ENCODE measurements around the gene TMEM178B.

Gene TMEM178B

GRCh38 chr7:141238596-141239243 is 164.9 kb downstream of the TMEM178B start:
- no peak for DNase-seq (ENCODE audit: low read depth, low spot score)
- H3K4me3 ChIP-seq (ENCODE audit: low read length): no peak overlapping the region

DNA sequence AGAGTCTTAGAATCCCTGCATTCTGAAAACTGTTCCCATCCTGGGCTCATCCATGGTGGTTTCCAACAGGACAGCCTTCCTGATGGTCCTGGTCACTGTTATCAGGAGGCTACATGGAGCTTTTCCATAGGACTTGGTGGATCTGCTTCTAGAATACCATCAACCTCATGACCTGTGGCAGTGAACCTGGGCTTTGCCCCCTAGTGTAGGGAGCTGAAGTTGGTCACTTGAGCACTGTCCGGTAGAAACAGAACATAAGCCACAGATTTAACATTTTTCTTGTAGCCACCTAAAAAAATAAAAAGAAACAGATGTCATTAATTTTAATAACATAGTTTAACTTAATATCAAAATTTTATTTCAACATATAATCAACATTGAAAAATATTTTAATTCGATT is 165.8 kb downstream of the TMEM178B start:
- no peak overlapping the region for H3K4me3 ChIP-seq (ENCODE audit: low read length)
- DNase-seq (ENCODE audit: low read depth, low spot score): no peak

- no peak overlapping the region for H3K4me3 ChIP-seq (ENCODE audit: low read length)
- DNase-seq (ENCODE audit: low read depth, low spot score): no peak
Measured at GRCh38 chr7:141242568-141242967, 168.7 kb downstream of the TMEM178B start.

GRCh38 chr7:141243368-141243767 is 169.5 kb downstream of the TMEM178B start:
- no peak for DNase-seq (ENCODE audit: low read depth, low spot score)

GRCh38 chr7:141244435-141244834 is 170.6 kb downstream of the TMEM178B start:
- DNase-seq (ENCODE audit: low read depth, low spot score): no peak
- H3K4me3 ChIP-seq (ENCODE audit: low read length): no peak overlapping the region

More at GRCh38 chr7:141243368-141243767, 169.5 kb downstream of the TMEM178B start:
- H3K4me3 ChIP-seq (ENCODE audit: low read length): no peak overlapping the region

- DNase-seq (ENCODE audit: low read depth, low spot score): no peak
- no peak overlapping the region for H3K4me3 ChIP-seq (ENCODE audit: low read length)
Measured at GRCh38 chr7:141246426-141246825, 172.6 kb downstream of the TMEM178B start.

- no peak overlapping the region for H3K4me3 ChIP-seq (ENCODE audit: low read length)
- DNase-seq (ENCODE audit: low read depth, low spot score): no peak
Measured at GRCh38 chr7:141251180-141251579, 177.3 kb downstream of the TMEM178B start.

- no peak for DNase-seq (ENCODE audit: low read depth, low spot score)
- H3K4me3 ChIP-seq (ENCODE audit: low read length): no peak overlapping the region
Measured at GRCh38 chr7:141251957-141252356, 178.1 kb downstream of the TMEM178B start.

DNA sequence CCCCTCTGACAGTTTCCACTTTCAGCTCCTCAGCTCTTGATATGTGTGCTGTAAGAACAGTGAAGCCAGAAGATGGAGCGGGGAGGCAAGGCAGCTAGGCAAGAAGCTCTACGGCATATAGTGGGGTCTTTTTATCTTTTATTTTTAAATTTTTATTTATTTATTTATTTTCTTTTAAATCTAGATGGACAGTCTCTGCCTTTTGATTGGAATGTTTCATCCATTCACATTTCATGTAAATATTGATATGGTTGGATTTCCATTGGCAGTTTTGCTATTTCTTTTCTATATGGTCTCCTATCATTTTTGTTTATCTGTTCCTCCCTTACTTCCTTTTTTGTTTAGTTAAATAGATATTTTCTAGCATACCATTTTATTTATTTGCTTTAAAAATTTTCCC is 183.7 kb downstream of the TMEM178B start:
- H3K4me3 ChIP-seq (ENCODE audit: low read length): no peak overlapping the region
- no peak for DNase-seq (ENCODE audit: low read depth, low spot score)

DNA sequence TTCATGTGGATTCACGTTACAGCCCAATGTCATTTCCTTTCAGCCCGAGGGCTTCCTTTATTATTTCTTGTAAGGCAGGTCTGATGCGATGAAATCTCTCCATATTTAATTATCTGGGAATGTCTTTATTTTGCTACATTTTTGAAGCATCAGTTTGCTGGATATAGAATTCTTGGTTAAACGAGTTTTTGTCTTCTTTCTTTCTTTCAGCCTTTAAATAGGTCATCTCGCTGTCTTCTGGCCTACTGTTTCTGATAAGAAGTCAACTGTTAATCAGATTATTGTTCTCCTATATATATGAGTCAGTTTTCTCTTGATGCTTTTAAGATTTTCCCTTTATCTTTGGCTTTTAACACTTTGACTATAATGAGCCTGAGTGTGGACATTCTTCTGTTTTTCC is 184.7 kb downstream of the TMEM178B start:
- no peak for DNase-seq (ENCODE audit: low read depth, low spot score)
- no peak overlapping the region for H3K4me3 ChIP-seq (ENCODE audit: low read length)

DNA sequence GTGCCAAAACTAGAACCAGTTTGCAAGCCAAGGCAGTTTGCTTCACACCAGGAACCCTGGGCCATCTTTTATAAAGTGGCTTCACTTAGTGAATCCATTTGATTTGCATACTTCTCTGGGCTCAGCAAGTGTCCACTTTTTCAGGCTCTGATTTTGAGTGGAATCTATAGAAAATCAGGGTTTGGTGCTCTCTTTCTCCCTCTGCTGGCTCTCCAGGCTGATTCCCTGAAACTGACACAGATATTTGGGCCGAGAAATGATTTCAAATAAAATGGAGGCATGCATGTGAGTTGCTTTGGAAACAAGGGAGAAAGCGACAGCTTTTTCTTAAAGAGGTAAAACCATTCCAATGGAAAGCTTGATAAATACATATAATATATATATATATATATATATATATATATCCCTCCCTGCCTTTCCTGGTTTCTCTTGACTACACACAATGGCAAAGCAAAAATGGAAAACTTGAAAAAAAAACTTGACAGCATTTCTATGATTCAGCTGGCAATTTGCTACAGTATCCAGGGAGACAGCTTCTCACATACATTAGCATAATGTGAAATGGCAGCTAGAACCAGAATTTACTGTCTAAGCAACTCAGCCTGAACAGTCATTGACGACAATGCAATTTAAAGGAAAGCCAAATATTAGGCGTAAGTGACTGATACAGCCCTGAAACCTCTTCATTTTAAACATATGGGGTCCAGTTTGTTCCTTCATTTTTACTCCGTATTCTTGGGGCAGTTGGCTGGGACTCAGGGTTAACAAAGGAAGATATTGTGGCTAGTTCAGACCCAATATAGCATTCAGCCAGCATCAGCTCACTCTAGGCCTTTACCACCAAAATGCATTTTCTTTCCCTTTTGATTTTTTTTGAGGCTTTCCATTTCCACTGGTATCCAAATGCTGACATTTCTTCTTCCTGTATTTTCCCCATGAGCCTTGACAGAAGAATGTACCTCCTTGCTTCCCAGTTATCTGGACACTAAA is 188.5 kb downstream of the TMEM178B start:
- no peak overlapping the region for H3K4me3 ChIP-seq (ENCODE audit: low read length)
- no peak for DNase-seq (ENCODE audit: low read depth, low spot score)

DNA sequence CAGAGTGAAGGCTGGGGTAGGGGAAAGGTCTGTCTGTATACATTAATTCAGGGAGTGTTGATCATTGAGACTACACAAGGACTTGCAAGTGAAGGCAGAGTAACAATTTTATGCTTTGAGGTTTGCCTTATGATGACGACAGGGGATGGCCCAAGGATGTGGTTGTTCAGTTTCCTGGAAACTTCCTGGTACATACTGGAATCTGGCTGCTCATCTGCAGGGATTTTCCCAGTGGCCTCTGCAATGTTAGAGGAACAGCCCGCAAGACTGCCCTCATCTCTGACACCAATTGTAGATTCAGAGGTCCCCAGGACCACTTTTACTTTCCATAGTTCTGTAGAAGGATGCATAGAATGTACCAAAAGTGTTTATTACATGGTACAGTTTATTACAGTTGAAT is 189.6 kb downstream of the TMEM178B start:
- no peak for DNase-seq (ENCODE audit: low read depth, low spot score)
- no peak overlapping the region for H3K4me3 ChIP-seq (ENCODE audit: low read length)

GRCh38 chr7:141263983-141264382 is 190.1 kb downstream of the TMEM178B start:
- H3K4me3 ChIP-seq (ENCODE audit: low read length): no peak overlapping the region
- no peak for DNase-seq (ENCODE audit: low read depth, low spot score)

DNA sequence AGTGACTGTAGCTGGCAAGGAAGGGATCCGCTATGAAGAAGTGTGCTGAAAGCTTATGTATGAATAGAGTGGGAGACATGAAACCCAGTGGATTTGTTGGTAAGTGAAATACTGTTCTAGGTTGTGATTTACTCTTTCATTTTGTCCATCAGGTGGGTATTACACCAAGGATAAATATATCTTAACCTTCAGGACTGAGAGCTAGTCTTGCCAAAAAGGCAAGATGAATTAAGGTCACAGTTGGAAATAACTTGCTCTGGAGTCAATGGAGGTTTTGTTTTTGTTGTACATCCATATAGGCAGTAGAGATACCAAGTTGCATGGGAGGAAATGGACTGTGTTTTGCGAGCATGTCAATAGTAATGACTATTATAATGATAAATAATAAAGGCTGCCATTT is 190.6 kb downstream of the TMEM178B start:
- H3K4me3 ChIP-seq (ENCODE audit: low read length): no peak overlapping the region
- DNase-seq (ENCODE audit: low read depth, low spot score): no peak

DNA sequence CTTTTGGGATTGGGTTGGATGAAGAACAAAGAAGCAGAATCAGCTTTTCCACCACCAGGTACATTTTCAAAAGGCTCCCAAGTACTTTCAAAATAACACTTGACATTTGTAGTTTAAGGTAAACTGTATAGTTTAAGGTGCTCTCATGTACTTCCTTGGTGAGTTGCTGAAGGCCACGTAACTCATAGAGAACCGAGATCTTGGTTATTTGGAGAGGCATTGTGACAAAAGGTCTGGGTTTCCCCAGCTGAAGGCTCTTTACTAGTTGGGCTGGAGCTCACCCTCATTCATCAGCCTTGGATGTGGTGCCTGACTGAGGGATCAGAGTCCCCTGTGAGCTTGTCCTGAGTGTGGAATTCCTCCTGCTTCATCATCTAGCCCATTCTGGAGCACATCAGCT is 191.8 kb downstream of the TMEM178B start:
- no peak overlapping the region for H3K4me3 ChIP-seq (ENCODE audit: low read length)
- DNase-seq (ENCODE audit: low read depth, low spot score): no peak

DNA sequence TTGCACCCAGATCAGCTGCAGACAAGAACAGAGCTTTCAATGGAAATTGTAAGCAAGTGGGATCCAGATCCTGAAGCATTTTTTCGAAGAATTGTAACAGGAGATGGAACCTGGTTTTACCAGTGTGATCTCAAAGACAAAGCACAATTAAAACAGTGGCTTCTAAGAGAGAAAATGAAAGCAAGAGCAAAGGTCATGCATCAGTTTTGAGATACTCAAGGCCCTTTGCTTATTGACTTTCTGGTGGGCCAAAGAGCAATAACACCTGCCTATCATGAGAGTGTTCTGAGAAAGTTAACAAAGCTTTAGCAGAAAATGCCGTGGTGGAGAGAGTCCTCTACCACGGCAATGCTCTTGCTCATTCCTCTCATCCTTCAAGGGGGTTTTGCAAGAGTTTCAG is 194.8 kb downstream of the TMEM178B start:
- DNase-seq (ENCODE audit: low read depth, low spot score): no peak

DNA sequence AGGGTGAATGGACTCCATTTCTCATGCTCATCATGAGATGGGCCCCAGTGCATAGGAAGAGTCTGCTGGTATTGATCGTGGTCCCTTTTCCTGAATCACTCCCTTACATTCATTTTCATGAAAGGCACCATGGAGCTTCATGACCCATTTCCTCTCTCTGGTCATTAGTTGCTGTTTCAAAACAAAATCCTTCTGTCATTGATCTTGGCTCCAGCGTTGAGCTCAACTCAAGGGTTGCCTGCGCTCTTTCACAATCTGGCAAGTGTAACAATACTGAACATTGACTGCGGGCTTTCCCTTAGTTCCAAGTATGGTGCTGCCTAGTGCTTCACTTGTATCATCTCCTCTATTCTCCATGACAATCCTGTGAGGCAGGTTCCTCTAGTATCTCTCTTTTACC is 197.6 kb downstream of the TMEM178B start:
- no peak overlapping the region for H3K4me3 ChIP-seq (ENCODE audit: low read length)
- no peak for DNase-seq (ENCODE audit: low read depth, low spot score)

More for the DNA sequence above, 194.8 kb downstream of the TMEM178B start:
- H3K4me3 ChIP-seq (ENCODE audit: low read length): no peak overlapping the region

DNA sequence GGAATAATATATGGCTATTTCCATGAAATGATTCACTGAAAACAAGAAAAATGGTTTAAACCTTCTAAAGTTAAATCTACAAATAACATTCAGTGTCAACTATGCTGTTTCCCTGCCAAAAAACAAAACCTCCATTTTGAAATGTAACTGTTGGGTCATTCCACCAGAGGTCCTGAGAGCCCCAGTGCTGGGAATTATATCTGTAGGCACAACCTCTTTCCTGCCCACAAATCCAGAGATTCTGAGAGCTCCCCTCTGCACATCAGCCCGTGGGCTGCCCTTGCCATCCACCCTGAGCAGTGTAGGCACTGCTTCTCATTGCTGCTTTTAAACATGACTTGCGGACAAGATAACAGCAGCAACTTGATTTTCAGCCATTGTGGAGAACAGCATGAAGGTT is 198.6 kb downstream of the TMEM178B start:
- no peak for DNase-seq (ENCODE audit: low read depth, low spot score)

DNA sequence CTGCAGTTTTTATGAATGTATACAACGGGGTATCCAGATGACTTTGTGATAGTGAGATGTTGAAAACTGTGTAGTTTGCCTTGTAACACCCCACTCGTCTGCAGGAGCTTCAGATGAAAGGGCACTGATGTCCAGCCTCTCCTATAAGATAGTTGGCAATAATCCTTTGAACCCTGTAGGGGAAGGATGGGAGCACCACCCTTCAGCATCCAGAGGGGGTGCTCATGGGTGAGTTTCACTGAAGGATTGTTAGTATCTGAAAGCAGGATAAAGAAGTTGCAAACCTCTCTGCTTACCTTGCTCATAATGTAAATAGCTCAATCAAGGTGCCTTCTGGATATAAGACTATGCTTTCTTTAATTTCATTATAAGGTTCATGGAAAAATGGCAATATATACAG is 201.5 kb downstream of the TMEM178B start:
- no peak for DNase-seq (ENCODE audit: low read depth, low spot score)
- H3K4me3 ChIP-seq (ENCODE audit: low read length): no peak overlapping the region

More for the DNA sequence above, 198.6 kb downstream of the TMEM178B start:
- no peak overlapping the region for H3K4me3 ChIP-seq (ENCODE audit: low read length)

GRCh38 chr7:141276031-141276430 is 202.2 kb downstream of the TMEM178B start:
- H3K4me3 ChIP-seq (ENCODE audit: low read length): no peak overlapping the region
- DNase-seq (ENCODE audit: low read depth, low spot score): no peak

Data from Jurkat, Clone E6-1 (cell line).